GM12872 (cell line): ENCODE measurements around the gene FRMD7.

Source experiments
- TF ChIP-seq, protein P1 (sequence below): IDR thresholded peaks from 3 replicates; pipeline ENCODE4 v1.5.1; 2011; ENCODE audit warnings: low read depth, mild to moderate bottlenecking, low read length, moderate library complexity; ENCODE audit not compliant: insufficient read depth

FRMD7 gene

GRCh38 chrX:132146456-132146855 lies 18.6 kb upstream of the FRMD7 start:
- TF ChIP-seq, protein P1, sequence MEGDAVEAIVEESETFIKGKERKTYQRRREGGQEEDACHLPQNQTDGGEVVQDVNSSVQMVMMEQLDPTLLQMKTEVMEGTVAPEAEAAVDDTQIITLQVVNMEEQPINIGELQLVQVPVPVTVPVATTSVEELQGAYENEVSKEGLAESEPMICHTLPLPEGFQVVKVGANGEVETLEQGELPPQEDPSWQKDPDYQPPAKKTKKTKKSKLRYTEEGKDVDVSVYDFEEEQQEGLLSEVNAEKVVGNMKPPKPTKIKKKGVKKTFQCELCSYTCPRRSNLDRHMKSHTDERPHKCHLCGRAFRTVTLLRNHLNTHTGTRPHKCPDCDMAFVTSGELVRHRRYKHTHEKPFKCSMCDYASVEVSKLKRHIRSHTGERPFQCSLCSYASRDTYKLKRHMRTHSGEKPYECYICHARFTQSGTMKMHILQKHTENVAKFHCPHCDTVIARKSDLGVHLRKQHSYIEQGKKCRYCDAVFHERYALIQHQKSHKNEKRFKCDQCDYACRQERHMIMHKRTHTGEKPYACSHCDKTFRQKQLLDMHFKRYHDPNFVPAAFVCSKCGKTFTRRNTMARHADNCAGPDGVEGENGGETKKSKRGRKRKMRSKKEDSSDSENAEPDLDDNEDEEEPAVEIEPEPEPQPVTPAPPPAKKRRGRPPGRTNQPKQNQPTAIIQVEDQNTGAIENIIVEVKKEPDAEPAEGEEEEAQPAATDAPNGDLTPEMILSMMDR, result no peak

DNA sequence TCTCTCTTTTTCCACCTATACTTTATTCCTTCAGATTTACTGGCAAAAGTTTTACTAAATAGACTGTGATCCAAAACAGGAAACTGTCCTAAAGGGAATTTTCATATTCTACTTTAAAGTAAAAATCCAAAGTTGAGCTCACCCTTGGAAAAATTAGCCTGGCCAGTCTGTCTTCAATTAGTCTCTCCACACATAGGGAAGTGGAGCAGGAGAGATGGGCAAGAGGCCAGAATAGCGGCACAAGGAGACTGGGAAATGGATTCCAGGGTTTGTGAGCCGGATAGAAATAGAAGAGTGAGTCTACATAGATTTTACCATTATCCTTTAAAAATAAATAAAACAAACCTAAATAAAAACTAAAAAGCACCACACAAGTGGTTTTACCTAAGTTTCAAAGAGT lies 16.2 kb upstream of the FRMD7 start:
- TF ChIP-seq, protein P1, result no peak

DNA sequence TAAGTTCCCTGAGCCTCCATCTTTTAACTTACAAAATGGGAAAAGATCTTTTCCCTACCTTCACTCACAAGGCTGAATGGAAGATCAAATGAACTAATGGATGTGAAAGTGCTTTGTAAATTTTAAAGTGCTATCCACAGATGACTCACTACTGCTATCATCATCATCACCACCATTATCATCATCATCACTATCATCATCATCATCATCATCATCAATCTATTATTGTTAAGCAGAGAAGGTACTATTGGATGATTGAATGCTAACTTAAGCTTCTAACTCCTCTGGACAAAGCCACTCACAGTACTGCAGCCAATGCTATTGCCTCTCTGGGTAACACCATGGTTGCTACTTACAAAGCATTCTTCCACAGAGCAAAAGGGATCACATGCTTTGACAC lies 1.9 kb downstream of the FRMD7 start:
- TF ChIP-seq, protein P1, result no peak

- TF ChIP-seq, protein P1, result no peak
These were observed 6.9 kb downstream of the FRMD7 start for GRCh38 chrX:132120913-132121312.

GRCh38 chrX:132119821-132120515 lies 7.9 kb downstream of the FRMD7 start:
- TF ChIP-seq, protein P1, result no peak

- TF ChIP-seq, protein P1, result no peak
These were observed 8.5 kb downstream of the FRMD7 start for GRCh38 chrX:132119283-132119682.

DNA sequence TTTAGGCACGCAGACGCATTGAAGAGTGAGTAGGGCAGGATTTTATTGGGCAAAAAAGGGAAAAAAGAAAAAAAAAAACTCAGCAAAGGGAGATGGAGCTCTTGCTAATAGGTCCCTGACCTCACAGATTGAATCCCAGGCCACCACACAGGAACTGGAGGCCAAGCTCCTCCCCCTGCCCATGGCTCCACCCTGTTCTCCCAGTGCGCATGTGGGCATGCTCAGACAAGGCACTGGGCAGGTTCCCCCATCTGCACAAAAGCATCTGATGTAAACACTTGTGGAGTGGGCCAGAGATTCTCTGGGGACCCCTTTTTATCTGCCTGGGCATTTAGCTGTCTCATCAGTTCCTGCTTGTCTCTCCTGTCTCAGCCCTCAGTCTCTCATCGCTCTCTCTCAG lies 9.5 kb downstream of the FRMD7 start:
- TF ChIP-seq, protein P1, result no peak

- TF ChIP-seq, protein P1, result no peak
These were observed 12.0 kb downstream of the FRMD7 start for GRCh38 chrX:132115792-132116191.
